ENCODE data around the gene TMTC1.

DNA sequence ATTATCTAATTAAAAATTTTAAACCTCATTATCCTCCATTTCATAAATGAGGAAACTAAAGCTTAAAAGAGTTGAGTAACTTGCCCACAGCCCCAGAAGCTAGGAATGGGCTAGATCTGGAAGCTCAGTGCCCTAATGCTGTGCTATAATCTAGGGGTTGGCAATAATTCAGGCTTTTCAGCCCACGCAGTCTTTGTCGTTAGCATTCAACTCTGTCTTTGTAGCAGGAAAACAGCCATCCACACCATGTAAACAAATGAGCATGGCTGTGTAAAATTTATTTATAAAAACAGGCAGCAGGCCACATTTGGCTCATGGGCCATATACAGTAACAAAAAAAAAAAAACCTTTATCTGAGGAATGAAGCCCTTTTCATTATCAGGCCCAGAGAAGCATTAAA lies 193.9 kb downstream of the TMTC1 start:
- TF ChIP-seq, protein P1, sequence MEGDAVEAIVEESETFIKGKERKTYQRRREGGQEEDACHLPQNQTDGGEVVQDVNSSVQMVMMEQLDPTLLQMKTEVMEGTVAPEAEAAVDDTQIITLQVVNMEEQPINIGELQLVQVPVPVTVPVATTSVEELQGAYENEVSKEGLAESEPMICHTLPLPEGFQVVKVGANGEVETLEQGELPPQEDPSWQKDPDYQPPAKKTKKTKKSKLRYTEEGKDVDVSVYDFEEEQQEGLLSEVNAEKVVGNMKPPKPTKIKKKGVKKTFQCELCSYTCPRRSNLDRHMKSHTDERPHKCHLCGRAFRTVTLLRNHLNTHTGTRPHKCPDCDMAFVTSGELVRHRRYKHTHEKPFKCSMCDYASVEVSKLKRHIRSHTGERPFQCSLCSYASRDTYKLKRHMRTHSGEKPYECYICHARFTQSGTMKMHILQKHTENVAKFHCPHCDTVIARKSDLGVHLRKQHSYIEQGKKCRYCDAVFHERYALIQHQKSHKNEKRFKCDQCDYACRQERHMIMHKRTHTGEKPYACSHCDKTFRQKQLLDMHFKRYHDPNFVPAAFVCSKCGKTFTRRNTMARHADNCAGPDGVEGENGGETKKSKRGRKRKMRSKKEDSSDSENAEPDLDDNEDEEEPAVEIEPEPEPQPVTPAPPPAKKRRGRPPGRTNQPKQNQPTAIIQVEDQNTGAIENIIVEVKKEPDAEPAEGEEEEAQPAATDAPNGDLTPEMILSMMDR (IDR thresholded peaks at IDR 0.05; ENCODE audit: low read length): no peak
- TF ChIP-seq EZH2 (IDR thresholded peaks at IDR 0.05; ENCODE audit: borderline replicate concordance, low read length): no peak

Data from OCI-LY1 (cell line).